Measurements from ENCODE around the gene MYO7A.

DNA sequence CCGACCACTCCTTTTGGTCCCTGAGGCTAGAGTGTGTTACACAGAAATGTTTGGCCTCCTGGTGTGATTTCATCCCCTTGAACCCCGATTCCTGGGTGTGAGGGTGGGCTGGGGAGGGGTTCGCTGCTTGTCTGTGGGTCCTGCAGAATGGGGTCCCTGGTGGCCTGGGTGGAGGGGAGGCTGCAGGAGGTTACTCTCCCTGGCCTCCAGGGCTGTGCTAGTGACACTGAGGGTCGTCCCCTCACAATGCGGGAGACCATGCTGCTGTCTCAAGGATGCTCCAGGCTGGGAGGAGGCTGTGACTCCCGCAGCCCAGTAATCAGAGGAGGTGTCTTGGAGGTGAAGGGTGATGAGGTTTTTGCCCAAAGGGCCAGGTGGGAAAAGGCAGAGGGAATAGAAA is 42.4 kb upstream of the MYO7A start:
- TF ChIP-seq POLR2A (IDR thresholded peaks at IDR 0.05; ENCODE audit: low read length): no peak
- no peak for TF ChIP-seq GATA1 (IDR thresholded peaks at IDR 0.05; ENCODE audit: low read depth, low read length)

All from erythroblast (primary cell).